ENCODE results near the gene RTL10.

- TF ChIP-seq CTCF (IDR thresholded peaks at IDR 0.05): no peak
- no peak for TF ChIP-seq POLR2A (IDR thresholded peaks at IDR 0.05)
Measured at GRCh38 chr22:19873960-19874306, 19.3 kb upstream of the RTL10 start.
